HepG2 (cell line): ENCODE measurements around the gene FDXR. TPM values are rescaled to one million over a fixed set of nuclear protein-coding genes. Genes with fewer than 3 reads are reported as not detected.

Experiments used
- CAMTA2 ChIP-seq: sonication (generic); formaldehyde crosslinking; IDR thresholded peaks from 2 replicates; pipeline ENCODE4 v1.4.0; 2020; ENCODE audit warnings: mild to moderate bottlenecking, missing genetic modification reagents, borderline replicate concordance
- GATA4 ChIP-seq: sonication (generic); IDR thresholded peaks from 2 replicates; pipeline ENCODE4 v1.6.1; 2016; ENCODE audit warnings: antibody characterized with exemption, low read depth, borderline replicate concordance
- POLR2AphosphoS5 ChIP-seq: IDR thresholded peaks from 2 replicates; pipeline ENCODE4 v1.6.1; 2012; ENCODE audit warnings: low read depth, low read length
- U2AF2 ChIP-seq: fragments of 200-400 bp; formaldehyde crosslinking; IDR thresholded peaks from 2 replicates; pipeline ENCODE4 v1.6.1; 2017; ENCODE audit warnings: low read depth, mild to moderate bottlenecking, low read length
- polyA plus RNA-seq, 8 experiments: library from polyadenylated mRNA; depleted of rRNA in 3 of 8; stranded (reverse) in 7 of 8; unstranded in 1 of 8; fragments of >200 nt; fragmentation: Illumina TruSeq in 4 of 8; extraction: Trizol in 4 of 8; gene quantifications; 2 replicates each; pipeline versions ENCODE4 v1.2.1 to v1.2.3, GENCODE V29; 2011 to 2016; ENCODE audit warnings: low read depth in 4 of 8, missing spikeins in 1 of 8, mixed read lengths in 1 of 8; ENCODE audit not compliant: insufficient read depth in 1 of 8
- total RNA-seq, 5 experiments: library from RNA; depleted of rRNA; stranded (reverse); fragments of >200 nt; fragmentation: Illumina TruSeq; extraction: Trizol; gene quantifications; 2 replicates each; pipeline ENCODE4 v1.2.3, GENCODE V29; 2016; ENCODE audit warnings: low read depth in 1 of 5
- TF ChIP-seq, protein P1 (sequence below): sonication (generic); formaldehyde crosslinking; IDR thresholded peaks from 2 replicates; pipeline ENCODE4 v1.9.0; 2021; ENCODE audit warnings: mild to moderate bottlenecking, missing genetic modification reagents
- TF ChIP-seq, protein P2 (sequence below): sonication (generic); formaldehyde crosslinking; IDR thresholded peaks from 2 replicates; pipeline ENCODE4 v1.5.1; 2020; ENCODE audit warnings: missing genetic modification reagents, mild to moderate bottlenecking, borderline replicate concordance
- TF ChIP-seq, protein P3 (sequence below): sonication (generic); formaldehyde crosslinking; IDR thresholded peaks from 2 replicates; pipeline ENCODE4 v1.5.1; 2020; ENCODE audit warnings: mild to moderate bottlenecking, missing genetic modification reagents, moderate library complexity
- TF ChIP-seq, protein P4 (sequence below): sonication (generic); formaldehyde crosslinking; IDR thresholded peaks from 2 replicates; pipeline ENCODE4 v1.5.0; 2020; ENCODE audit warnings: missing genetic modification reagents

Gene FDXR
- total and polyA plus RNA-seq, 2 of the 13 experiments (the other 11 are each of a cell fraction or from before 2014, with no cell fraction given) = 23.4 to 116 TPM

DNA sequence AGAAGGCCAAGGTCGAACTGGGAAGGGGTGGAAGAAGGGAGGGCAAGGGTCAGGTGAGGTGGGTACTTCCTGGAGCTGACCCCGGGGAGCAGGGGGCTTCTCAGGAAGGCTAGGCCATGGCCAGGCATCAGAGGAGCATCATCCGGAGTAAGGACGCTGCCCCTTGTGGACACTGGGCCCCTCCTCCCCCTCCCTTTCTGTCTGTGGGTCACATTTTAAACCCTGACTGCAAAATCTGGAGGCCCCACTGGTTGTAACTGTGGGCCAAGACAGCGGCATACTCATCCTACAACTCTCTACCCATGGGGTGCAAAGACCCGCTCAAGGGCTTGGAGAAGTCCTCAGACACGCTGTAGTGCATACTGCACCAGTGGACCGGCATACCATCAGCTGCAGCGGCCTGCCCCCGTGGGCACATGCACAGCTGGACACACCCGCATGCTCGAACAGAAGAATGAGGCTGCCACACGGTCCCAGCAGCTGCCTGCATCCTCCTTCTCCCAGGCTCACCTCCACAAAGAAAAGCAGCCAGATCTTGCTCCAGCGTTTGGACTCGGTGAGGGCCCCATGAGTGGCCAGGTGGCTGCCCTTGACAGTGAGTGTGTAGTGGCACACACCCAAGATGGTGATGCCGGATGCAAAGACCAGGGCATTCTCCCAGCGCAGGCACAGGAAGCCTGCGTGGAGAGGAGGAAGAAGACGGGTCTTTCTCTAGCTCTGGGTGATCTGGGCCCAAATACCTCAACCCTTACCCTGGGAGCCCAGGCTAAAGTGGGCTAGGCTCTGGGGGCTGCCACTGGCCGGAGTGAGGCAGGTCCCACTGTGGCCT lies 19.4 kb upstream of the FDXR start (continued):
- TF ChIP-seq, protein P1, sequence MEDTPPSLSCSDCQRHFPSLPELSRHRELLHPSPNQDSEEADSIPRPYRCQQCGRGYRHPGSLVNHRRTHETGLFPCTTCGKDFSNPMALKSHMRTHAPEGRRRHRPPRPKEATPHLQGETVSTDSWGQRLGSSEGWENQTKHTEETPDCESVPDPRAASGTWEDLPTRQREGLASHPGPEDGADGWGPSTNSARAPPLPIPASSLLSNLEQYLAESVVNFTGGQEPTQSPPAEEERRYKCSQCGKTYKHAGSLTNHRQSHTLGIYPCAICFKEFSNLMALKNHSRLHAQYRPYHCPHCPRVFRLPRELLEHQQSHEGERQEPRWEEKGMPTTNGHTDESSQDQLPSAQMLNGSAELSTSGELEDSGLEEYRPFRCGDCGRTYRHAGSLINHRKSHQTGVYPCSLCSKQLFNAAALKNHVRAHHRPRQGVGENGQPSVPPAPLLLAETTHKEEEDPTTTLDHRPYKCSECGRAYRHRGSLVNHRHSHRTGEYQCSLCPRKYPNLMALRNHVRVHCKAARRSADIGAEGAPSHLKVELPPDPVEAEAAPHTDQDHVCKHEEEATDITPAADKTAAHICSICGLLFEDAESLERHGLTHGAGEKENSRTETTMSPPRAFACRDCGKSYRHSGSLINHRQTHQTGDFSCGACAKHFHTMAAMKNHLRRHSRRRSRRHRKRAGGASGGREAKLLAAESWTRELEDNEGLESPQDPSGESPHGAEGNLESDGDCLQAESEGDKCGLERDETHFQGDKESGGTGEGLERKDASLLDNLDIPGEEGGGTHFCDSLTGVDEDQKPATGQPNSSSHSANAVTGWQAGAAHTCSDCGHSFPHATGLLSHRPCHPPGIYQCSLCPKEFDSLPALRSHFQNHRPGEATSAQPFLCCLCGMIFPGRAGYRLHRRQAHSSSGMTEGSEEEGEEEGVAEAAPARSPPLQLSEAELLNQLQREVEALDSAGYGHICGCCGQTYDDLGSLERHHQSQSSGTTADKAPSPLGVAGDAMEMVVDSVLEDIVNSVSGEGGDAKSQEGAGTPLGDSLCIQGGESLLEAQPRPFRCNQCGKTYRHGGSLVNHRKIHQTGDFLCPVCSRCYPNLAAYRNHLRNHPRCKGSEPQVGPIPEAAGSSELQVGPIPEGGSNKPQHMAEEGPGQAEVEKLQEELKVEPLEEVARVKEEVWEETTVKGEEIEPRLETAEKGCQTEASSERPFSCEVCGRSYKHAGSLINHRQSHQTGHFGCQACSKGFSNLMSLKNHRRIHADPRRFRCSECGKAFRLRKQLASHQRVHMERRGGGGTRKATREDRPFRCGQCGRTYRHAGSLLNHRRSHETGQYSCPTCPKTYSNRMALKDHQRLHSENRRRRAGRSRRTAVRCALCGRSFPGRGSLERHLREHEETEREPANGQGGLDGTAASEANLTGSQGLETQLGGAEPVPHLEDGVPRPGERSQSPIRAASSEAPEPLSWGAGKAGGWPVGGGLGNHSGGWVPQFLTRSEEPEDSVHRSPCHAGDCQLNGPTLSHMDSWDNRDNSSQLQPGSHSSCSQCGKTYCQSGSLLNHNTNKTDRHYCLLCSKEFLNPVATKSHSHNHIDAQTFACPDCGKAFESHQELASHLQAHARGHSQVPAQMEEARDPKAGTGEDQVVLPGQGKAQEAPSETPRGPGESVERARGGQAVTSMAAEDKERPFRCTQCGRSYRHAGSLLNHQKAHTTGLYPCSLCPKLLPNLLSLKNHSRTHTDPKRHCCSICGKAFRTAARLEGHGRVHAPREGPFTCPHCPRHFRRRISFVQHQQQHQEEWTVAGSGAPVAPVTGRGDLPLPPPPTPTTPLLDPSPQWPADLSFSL (CRISPR knock-in tag) = 0 out of 2 replicates have a peak, but pooled peaks have one; percentile 27
- TF ChIP-seq U2AF2 = no peak
- no peak for TF ChIP-seq POLR2AphosphoS5
- TF ChIP-seq, protein P2, sequence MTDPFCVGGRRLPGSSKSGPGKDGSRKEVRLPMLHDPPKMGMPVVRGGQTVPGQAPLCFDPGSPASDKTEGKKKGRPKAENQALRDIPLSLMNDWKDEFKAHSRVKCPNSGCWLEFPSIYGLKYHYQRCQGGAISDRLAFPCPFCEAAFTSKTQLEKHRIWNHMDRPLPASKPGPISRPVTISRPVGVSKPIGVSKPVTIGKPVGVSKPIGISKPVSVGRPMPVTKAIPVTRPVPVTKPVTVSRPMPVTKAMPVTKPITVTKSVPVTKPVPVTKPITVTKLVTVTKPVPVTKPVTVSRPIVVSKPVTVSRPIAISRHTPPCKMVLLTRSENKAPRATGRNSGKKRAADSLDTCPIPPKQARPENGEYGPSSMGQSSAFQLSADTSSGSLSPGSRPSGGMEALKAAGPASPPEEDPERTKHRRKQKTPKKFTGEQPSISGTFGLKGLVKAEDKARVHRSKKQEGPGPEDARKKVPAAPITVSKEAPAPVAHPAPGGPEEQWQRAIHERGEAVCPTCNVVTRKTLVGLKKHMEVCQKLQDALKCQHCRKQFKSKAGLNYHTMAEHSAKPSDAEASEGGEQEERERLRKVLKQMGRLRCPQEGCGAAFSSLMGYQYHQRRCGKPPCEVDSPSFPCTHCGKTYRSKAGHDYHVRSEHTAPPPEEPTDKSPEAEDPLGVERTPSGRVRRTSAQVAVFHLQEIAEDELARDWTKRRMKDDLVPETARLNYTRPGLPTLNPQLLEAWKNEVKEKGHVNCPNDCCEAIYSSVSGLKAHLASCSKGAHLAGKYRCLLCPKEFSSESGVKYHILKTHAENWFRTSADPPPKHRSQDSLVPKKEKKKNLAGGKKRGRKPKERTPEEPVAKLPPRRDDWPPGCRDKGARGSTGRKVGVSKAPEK = no peak
- no peak for TF ChIP-seq CAMTA2 (CRISPR knock-in tag)
- no peak for TF ChIP-seq GATA4
- TF ChIP-seq, protein P3, sequence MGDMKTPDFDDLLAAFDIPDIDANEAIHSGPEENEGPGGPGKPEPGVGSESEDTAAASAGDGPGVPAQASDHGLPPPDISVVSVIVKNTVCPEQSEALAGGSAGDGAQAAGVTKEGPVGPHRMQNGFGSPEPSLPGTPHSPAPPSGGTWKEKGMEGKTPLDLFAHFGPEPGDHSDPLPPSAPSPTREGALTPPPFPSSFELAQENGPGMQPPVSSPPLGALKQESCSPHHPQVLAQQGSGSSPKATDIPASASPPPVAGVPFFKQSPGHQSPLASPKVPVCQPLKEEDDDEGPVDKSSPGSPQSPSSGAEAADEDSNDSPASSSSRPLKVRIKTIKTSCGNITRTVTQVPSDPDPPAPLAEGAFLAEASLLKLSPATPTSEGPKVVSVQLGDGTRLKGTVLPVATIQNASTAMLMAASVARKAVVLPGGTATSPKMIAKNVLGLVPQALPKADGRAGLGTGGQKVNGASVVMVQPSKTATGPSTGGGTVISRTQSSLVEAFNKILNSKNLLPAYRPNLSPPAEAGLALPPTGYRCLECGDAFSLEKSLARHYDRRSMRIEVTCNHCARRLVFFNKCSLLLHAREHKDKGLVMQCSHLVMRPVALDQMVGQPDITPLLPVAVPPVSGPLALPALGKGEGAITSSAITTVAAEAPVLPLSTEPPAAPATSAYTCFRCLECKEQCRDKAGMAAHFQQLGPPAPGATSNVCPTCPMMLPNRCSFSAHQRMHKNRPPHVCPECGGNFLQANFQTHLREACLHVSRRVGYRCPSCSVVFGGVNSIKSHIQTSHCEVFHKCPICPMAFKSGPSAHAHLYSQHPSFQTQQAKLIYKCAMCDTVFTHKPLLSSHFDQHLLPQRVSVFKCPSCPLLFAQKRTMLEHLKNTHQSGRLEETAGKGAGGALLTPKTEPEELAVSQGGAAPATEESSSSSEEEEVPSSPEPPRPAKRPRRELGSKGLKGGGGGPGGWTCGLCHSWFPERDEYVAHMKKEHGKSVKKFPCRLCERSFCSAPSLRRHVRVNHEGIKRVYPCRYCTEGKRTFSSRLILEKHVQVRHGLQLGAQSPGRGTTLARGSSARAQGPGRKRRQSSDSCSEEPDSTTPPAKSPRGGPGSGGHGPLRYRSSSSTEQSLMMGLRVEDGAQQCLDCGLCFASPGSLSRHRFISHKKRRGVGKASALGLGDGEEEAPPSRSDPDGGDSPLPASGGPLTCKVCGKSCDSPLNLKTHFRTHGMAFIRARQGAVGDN (CRISPR knock-in tag) = peak; percentile 37; the same call in 1 of the 2 replicates
- TF ChIP-seq, protein P4, sequence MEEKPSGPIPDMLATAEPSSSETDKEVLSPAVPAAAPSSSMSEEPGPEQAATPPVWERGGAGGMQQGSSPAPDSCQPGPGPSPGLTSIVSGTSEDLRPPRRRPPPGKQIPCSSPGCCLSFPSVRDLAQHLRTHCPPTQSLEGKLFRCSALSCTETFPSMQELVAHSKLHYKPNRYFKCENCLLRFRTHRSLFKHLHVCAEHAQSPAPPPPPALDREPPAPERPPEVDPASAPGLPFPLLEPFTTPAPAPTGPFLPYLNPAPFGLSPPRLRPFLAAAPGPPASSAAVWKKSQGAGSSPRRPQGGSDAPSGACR (CRISPR knock-in tag) = no peak
- TF ChIP-seq, all 625 proteins: peak for 6
